H4 (cell line): Measurements from ENCODE around the gene SLC5A3. TPM values are rescaled to one million over a fixed set of nuclear protein-coding genes. Genes with fewer than 3 reads are reported as not detected.

Experiments
- DNase-seq: peaks from one replicate; pipeline ENCODE4 v3.0.0-alpha.2; 2015; ENCODE audit warnings: low spot score
- total RNA-seq: library from RNA; depleted of rRNA; stranded (reverse); fragments of >200 nt; shearing (Covaris generic); gene quantifications from 2 replicates; pipeline ENCODE4 v1.2.3, GENCODE V29; 2014; rRNA removed

The SLC5A3 gene
- total RNA-seq: 8.5 and 11.4 TPM in 2 replicates

GRCh38 chr21:34073032-34073748 lies at the start of gene SLC5A3, which contains the start of gene MRPS6:
Gene SLC5A3, plus strand, starts transcription at chr21:34073578. Its CDS starts 21,621 bp downstream, at chr21:34095199.
Gene MRPS6, plus strand, starts transcription at chr21:34073578. Its CDS starts 123 bp downstream, at chr21:34073701.
- peak; percentile 83 for DNase-seq

- DNase-seq: no peak
These were observed 49.5 kb upstream of the SLC5A3 start for GRCh38 chr21:34023691-34024373.

GRCh38 chr21:34024374-34024693 lies 49.0 kb upstream of the SLC5A3 start:
- no peak for DNase-seq

GRCh38 chr21:34027721-34028461 lies 45.5 kb upstream of the SLC5A3 start:
- DNase-seq: no peak

- DNase-seq: peak; percentile 92
These were observed 43.4 kb upstream of the SLC5A3 start for GRCh38 chr21:34029743-34030528.

- no peak for DNase-seq
These were observed 41.5 kb upstream of the SLC5A3 start for GRCh38 chr21:34031835-34032370.

- no peak for DNase-seq
These were observed 38.9 kb upstream of the SLC5A3 start for GRCh38 chr21:34034369-34035014.

- DNase-seq: no peak
These were observed 37.6 kb upstream of the SLC5A3 start for GRCh38 chr21:34035619-34036354.

GRCh38 chr21:34037009-34037795 lies 36.2 kb upstream of the SLC5A3 start:
- peak; percentile 63 for DNase-seq

GRCh38 chr21:34039678-34040382 lies 33.5 kb upstream of the SLC5A3 start:
- DNase-seq: no peak

- DNase-seq: no peak
These were observed 30.6 kb upstream of the SLC5A3 start for GRCh38 chr21:34042735-34043134.

- no peak for DNase-seq
These were observed 30.0 kb upstream of the SLC5A3 start for GRCh38 chr21:34043333-34043732.

- no peak for DNase-seq
These were observed 26.5 kb upstream of the SLC5A3 start for GRCh38 chr21:34046917-34047316.

GRCh38 chr21:34047835-34048234 lies 25.5 kb upstream of the SLC5A3 start:
- no peak for DNase-seq

GRCh38 chr21:34052171-34052570 lies 21.2 kb upstream of the SLC5A3 start:
- no peak for DNase-seq

GRCh38 chr21:34054259-34054658 lies 19.1 kb upstream of the SLC5A3 start:
- DNase-seq: no peak

GRCh38 chr21:34055615-34056014 lies 17.8 kb upstream of the SLC5A3 start:
- no peak for DNase-seq

GRCh38 chr21:34061983-34062382 lies 11.4 kb upstream of the SLC5A3 start:
- DNase-seq: no peak

GRCh38 chr21:34065027-34065426 lies 8.4 kb upstream of the SLC5A3 start:
- DNase-seq: no peak
